Putamen (tissue), 1 donor: Measurements from ENCODE around the gene C1orf210.

Source experiments
- DNase-seq: peaks from one replicate; pipeline ENCODE4 v3.0.0-alpha.2; 2016; ENCODE audit warnings: low spot score

C1orf210 gene

GRCh38 chr1:43312663-43313515, 27.5 kb upstream of the C1orf210 start:
- DNase-seq = no peak

- no peak for DNase-seq
Measured at GRCh38 chr1:43312212-43312623, 26.8 kb upstream of the C1orf210 start.

- no peak for DNase-seq
Measured at GRCh38 chr1:43311521-43311920, 26.1 kb upstream of the C1orf210 start.

- DNase-seq = no peak
Measured at GRCh38 chr1:43309405-43310025, 24.1 kb upstream of the C1orf210 start.

- DNase-seq = no peak
Measured at GRCh38 chr1:43308635-43309404, 23.4 kb upstream of the C1orf210 start.

- DNase-seq = no peak
Measured at GRCh38 chr1:43307458-43308158, 22.2 kb upstream of the C1orf210 start.

GRCh38 chr1:43306688-43307457, 21.5 kb upstream of the C1orf210 start:
- DNase-seq = no peak

- no peak for DNase-seq
Measured at GRCh38 chr1:43305926-43306687, 20.7 kb upstream of the C1orf210 start.

GRCh38 chr1:43305461-43305860, 20.1 kb upstream of the C1orf210 start:
- DNase-seq = no peak

- DNase-seq = no peak
Measured at GRCh38 chr1:43304771-43305300, 19.5 kb upstream of the C1orf210 start.

GRCh38 chr1:43304314-43304681, 18.9 kb upstream of the C1orf210 start:
- no peak for DNase-seq

GRCh38 chr1:43303471-43304313, 18.3 kb upstream of the C1orf210 start:
- DNase-seq = no peak

- DNase-seq = no peak
Measured at GRCh38 chr1:43302721-43303470, 17.5 kb upstream of the C1orf210 start.

- no peak for DNase-seq
Measured at GRCh38 chr1:43302201-43302600, 16.8 kb upstream of the C1orf210 start.

GRCh38 chr1:43300378-43301094, 15.2 kb upstream of the C1orf210 start, which contains the start of gene TIE1:
TSS of gene TIE1 (plus strand) at chr1:43300982. CDS start at chr1:43301072, 90 bp downstream.
- DNase-seq = no peak

GRCh38 chr1:43299101-43299500, 13.7 kb upstream of the C1orf210 start:
- no peak for DNase-seq

GRCh38 chr1:43298055-43298454, 12.7 kb upstream of the C1orf210 start:
- no peak for DNase-seq

GRCh38 chr1:43296207-43296606, 10.8 kb upstream of the C1orf210 start:
- DNase-seq = no peak
